Muscle layer of colon (tissue), 2 donors: ENCODE data around the gene ENOPH1.
"Not testable (repeated sequence)": the region's sequence is repeated elsewhere in the genome, so short reads cannot be mapped to it uniquely, and the experiment has no call there.

Experiments used
- H3K27ac ChIP-seq: one replicate; pipeline ENCODE4 v1.7.0; 2013; ENCODE audit warnings: low read depth, mild to moderate bottlenecking, low read length, moderate library complexity
- H3K27me3 ChIP-seq, 2 donors: one replicate each; pipeline ENCODE4 v1.7.0; 2013; ENCODE audit warnings: low read length in 2 of 2, mild to moderate bottlenecking in 2 of 2; ENCODE audit not compliant: insufficient read depth in 2 of 2, control insufficient read depth in 1 of 2
- H3K36me3 ChIP-seq: one replicate; pipeline ENCODE4 v1.7.0; 2013; ENCODE audit warnings: mild to moderate bottlenecking, low read length; ENCODE audit not compliant: insufficient read depth
- H3K4me1 ChIP-seq: one replicate; pipeline ENCODE4 v1.7.0; 2013; ENCODE audit warnings: mild to moderate bottlenecking, low read length; ENCODE audit not compliant: insufficient read depth
- H3K4me3 ChIP-seq, 2 donors: one replicate each; pipeline ENCODE4 v1.7.0; 2013; ENCODE audit warnings: low read length in 2 of 2, low read depth in 1 of 2, mild to moderate bottlenecking in 1 of 2, moderate library complexity in 1 of 2
- H3K9ac ChIP-seq: one replicate; pipeline ENCODE4 v1.7.0; 2013; ENCODE audit warnings: low read length
- H3K9me3 ChIP-seq: one replicate; pipeline ENCODE4 v1.7.0; 2013; ENCODE audit warnings: mild to moderate bottlenecking, low read length
- donor health status: abdominal sarcoma.
- donor health status: Adenocarcinoma of cecum.

ENOPH1 gene

DNA sequence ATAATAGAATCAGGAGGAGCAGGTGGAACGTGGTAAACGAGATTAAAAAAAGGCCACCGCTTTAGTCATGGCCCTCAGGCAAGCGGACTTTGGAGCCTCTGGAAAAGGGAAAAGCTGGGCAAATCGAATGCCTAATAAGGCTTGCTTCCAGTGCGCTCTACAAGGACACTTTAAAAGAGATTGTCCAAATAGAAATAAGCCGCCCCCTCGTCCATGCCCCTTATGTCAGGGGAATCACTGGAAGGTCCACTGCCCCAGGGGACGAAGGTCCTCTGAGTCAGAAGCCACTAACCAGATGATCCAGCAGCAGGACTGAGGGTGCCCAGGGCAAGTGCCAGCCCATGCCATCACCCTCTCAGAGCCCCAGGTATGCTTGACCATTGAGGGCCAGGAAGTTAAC, 47.1 kb downstream of the ENOPH1 start:
- not testable (repeated sequence) for H3K9ac ChIP-seq, H3K4me1 ChIP-seq, H3K9me3 ChIP-seq

DNA sequence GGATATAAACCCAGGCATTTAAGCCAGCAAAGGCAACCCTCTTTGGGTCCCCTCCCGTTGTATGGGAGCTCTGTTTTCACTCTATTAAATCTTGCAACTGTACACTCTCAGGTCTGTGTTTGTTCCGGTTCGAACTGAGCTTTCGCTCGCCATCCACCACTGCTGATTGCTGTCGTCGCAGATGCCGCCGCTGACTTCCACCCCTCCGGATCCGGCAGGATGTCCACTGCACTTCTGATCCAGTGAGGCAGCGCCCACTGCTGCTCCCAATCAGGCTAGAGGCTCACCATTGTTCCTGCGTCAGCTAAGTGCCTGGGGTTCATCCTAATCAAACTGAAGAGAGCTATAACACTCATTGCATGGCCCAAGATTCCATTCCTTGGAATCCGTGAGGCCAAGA, 49.2 kb downstream of the ENOPH1 start:
- H3K4me1 ChIP-seq = no peaks in the 10 kb centered on the region
- H3K9me3 ChIP-seq = no peaks in the 10 kb centered on the region
- no peaks in the 10 kb centered on the region for H3K36me3 ChIP-seq
- no peaks in the 10 kb centered on the region for H3K27me3 ChIP-seq
- no peak overlapping the region for H3K9ac ChIP-seq
- H3K4me3 ChIP-seq = no peak overlapping the region
- no peak overlapping the region for H3K27ac ChIP-seq

More for the DNA sequence above, 47.1 kb downstream of the ENOPH1 start:
- H3K36me3 ChIP-seq, H3K27me3 ChIP-seq, H3K4me3 ChIP-seq, H3K27ac ChIP-seq: not testable (repeated sequence)

DNA sequence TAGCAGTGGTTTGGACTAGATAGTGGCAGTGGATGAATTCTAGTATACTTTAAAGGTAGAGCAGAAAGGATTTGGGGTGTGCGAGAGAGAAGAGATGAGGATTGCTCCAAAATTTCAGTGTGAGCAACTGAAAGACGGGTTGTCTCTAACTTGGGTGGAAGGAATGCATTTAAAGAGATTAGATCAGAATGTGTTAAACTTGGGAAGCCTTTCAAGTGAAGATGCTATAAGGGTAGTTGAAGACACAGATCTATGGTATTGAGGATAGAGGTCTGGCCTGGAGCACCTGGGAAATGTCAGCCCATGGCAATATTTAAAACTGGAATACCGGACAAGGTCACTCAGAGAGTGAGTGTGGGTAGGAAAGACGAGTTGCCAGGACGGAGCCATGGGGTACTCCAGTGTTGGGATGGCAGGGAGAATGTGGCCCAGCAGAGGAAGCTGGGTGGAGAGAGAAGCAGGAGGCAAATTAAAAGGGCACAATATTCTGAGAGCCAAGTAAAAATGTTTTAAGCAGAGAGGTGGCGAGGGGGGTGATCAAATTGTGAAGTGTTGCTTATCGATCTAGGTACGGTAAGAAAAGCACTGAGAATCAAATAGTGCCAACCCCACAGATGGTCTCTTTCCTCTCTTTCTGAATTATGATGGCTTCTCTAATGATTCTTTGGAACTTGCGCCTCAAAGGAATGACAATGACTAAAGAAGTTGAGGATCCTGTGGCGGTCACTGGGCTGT, 50.5 kb downstream of the ENOPH1 start:
- H3K27me3 ChIP-seq = no peaks in the 10 kb centered on the region

DNA sequence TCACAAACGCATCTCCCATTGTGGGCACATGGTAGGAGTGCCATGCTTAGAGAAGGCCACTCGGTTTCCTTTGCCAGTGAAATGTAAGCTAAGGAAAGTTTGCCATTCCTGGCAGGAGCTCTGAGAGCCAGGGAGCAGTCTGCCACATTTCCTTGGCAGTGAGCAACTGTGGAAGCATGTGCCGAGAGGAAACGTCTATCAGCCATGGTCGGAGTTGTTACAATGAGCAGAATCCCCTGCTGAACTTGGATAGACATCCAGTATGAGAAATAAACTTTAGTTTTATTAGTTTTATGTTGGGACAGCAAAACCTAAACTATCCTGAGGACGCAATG, 51.1 kb downstream of the ENOPH1 start:
- H3K27me3 ChIP-seq = no peaks in the 10 kb centered on the region
- no peaks in the 10 kb centered on the region for H3K36me3 ChIP-seq
- no peak overlapping the region for H3K9ac ChIP-seq
- no peak overlapping the region for H3K27ac ChIP-seq
- no peaks in the 10 kb centered on the region for H3K9me3 ChIP-seq
- no peaks in the 10 kb centered on the region for H3K4me1 ChIP-seq
- H3K4me3 ChIP-seq = no peak overlapping the region

More for the DNA sequence above, 50.5 kb downstream of the ENOPH1 start:
- Histone ChIP-seq H3K9me3 (no peaks in the 10 kb centered on the region), H3K36me3 (no peaks in the 10 kb centered on the region), H3K4me1 (no peaks in the 10 kb centered on the region), H3K27ac (no peak overlapping the region), H3K9ac (no peak overlapping the region), H3K4me3 (no peak overlapping the region)

DNA sequence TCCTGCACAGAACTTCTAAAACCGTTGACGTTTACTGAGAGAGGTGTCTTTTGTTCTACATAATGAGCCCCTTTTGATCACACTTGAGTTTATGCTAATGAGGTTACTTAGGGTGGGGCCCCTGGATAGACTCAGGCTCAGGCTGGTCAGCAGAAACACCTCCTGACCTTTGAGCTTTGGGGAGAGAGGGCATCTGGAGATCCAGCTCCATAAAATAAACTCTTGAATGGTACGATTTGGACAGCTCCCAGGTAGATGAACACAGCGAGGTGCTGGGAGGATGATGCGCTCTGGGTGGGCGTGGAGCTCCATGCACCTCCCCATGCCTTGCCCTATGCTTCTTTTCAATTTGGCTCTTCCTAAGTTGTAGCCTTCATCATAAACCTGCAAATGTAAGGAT, 52.0 kb downstream of the ENOPH1 start:
- H3K36me3 ChIP-seq = no peaks in the 10 kb centered on the region
- H3K9ac ChIP-seq = no peak overlapping the region
- H3K4me3 ChIP-seq = no peak overlapping the region
- no peaks in the 10 kb centered on the region for H3K27me3 ChIP-seq
- no peaks in the 10 kb centered on the region for H3K9me3 ChIP-seq
- H3K27ac ChIP-seq = no peak overlapping the region
- H3K4me1 ChIP-seq = no peaks in the 10 kb centered on the region

DNA sequence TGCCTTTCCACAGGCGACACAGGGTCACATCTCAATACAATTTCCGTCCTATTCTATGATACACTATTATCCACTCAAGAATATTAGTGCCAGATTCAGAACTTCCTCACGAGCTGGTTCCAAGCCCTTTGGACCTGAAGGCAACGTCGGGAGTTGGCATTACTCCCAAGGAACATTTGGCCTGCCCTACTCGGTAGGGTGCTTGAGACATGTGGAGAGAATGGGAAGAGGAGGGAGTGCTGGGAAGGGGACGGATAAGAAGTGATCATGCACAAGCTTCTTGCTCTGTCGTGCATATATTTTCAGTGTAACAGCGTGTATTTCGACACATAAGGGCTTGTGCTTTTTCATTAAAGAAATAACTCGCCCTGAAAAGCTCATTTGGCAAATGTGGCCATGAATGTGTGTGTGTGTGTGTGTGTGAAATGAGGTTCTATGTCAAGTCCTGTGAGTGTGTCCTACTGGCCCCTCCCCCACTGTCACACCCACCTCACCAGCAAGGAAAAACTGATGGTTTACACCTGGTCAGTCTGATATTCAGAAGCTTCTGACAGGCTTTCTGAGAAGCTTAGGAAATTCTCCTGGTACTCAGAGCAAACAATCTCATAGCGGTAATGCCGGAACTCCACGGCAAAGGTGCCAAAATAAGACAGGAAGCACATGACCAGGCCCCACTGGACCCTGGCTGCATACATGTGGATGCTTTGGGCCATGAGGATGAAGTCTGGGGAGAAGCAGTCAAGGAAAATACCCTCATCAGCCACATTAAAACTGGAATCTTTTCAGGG, 54.8 kb downstream of the ENOPH1 start:
- H3K4me3 ChIP-seq = no peak overlapping the region
- H3K27ac ChIP-seq = no peak overlapping the region
- H3K9ac ChIP-seq = no peak overlapping the region
- H3K36me3 ChIP-seq = no peaks in the 10 kb centered on the region
- no peaks in the 10 kb centered on the region for H3K4me1 ChIP-seq
- H3K9me3 ChIP-seq = no peaks in the 10 kb centered on the region
- no peaks in the 10 kb centered on the region for H3K27me3 ChIP-seq

DNA sequence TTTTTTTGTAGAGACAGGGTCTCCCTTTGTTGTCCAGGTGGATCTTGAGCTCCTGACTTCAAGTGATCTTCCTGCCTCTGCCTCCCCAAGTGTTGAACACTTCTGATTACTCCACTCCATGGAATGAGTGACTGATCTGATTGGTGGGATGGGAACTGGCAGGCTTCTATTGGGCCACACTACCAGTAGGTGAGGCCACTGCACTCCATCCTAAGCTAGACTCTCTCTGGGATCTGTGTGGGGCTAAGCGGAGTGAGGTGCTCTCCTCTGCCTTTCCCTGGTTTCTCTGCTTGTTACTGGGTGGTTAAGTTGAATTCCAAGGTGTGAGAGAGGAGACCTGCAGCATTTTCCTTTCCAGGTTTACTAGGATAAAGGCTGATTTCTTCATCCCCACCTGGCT, 58.7 kb downstream of the ENOPH1 start:
- Histone ChIP-seq H3K27me3 (no peaks in the 10 kb centered on the region), H3K4me3 (no peak overlapping the region), H3K9me3 (no peaks in the 10 kb centered on the region), H3K9ac (no peak overlapping the region), H3K27ac (no peak overlapping the region), H3K4me1 (no peaks in the 10 kb centered on the region), H3K36me3 (no peaks in the 10 kb centered on the region)

DNA sequence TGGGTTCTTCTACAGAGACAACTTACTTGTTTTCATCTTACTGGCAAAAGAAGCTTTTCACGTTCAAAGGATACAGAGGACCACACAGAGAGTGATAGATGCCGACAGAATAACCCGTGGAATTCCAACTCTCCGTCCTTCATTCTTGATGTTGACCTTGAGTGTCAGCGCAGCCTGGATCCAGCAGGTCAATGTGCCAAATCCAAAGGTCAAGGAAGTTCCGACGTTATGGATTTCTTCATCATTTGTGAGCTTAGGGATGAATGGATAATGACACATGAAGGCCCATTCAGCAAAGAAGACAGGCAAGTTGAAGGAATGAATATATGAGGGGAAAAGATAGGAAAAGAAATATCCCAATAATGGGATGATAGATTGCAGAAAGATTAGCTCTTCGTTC, 59.6 kb downstream of the ENOPH1 start:
- Histone ChIP-seq H3K9ac (no peak overlapping the region), H3K27me3 (no peaks in the 10 kb centered on the region), H3K9me3 (no peaks in the 10 kb centered on the region), H3K36me3 (no peaks in the 10 kb centered on the region), H3K4me1 (no peaks in the 10 kb centered on the region), H3K27ac (no peak overlapping the region), H3K4me3 (no peak overlapping the region)

DNA sequence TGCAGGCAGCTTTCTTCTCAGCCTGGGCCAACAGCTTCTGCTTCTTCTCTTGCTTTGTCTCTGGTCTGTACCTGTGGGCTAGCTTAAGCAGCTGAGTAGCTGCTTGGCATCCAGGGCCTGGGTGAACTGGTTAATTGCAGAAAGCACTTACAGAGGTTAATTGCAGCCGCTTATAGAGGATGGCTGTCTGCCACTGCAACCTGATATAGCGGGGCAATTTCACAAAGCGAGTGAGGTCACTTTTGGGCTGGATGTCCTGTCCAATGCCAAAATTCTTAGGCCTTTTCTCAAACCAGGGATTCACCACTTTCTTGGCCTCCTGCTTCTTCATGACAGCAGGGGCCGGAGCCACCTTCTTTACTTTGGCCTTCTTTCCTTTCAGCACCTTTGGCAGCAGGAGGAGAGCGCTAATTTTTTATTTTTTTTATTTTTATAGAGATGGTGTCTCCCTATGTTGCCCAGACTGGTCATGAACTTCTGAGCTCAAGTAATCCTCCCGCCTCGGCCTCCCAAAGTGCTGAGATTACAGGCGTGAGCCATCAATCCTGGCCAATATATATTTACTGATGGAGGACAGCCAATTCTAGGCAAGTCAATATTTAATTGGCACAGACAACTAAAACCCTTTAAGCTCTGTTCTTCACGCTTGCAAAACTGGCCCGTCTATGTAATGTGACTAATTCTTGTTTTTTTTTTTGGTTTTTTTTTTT, 61.0 kb downstream of the ENOPH1 start:
- H3K36me3 ChIP-seq = no peaks in the 10 kb centered on the region
- no peaks in the 10 kb centered on the region for H3K27me3 ChIP-seq
- H3K27ac ChIP-seq = no peak overlapping the region
- no peaks in the 10 kb centered on the region for H3K9me3 ChIP-seq
- no peaks in the 10 kb centered on the region for H3K4me1 ChIP-seq
- no peak overlapping the region for H3K4me3 ChIP-seq
- H3K9ac ChIP-seq = no peak overlapping the region

DNA sequence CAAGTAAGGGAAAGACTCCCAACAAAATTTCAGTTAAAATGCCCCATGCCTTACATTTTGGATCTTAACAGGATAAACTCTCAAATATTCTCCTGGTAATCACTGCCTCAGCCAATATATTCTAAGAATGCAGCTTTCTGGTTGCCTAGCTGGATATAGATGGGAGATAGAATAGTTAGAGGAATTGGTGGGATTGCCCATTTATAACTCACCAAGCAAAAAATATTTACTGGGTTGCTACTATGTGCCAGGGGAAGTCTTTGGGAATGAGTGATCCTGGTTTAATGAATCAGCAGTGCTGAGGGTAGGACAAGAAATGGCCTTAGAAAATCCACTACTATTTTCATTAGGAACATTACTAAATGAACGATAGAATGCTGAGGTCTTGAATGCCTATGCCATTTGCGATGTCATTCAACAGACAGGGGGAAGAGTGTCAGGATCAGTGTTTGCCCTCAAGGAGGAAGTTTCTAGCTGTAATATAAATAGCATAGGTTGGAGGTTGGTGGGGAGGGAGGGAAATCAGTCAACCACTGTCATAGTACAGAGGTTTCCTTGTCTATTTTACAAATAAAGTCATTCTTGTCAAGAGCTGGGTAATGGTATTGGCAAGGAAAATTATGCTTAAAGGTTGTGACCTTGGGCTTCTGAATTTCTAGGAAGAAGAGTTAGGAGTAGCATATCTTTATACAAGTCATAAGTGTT, 63.5 kb downstream of the ENOPH1 start:
- Histone ChIP-seq H3K9ac (no peak overlapping the region), H3K4me3 (no peak overlapping the region), H3K9me3 (no peaks in the 10 kb centered on the region), H3K36me3 (no peaks in the 10 kb centered on the region), H3K27me3 (no peaks in the 10 kb centered on the region), H3K4me1 (no peaks in the 10 kb centered on the region), H3K27ac (no peak overlapping the region)

DNA sequence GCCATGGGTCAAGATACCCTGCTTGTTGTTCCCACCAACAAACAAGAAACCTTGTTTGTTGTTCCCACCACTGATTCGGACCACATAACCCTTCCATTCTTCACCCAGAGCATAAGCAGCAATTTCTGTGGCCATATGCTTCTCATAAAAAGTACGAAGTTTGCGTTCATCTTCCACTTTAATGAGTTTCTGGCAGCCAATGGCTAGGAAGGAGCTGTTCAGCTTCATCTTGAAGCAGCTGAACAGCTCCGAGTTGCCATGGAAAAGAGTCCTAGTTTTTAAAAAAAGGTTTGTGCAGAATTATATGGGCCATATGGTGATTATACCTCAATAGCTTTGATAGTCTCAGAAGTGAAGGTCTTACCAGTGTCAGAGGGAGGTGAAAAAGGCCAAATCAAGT, 65.3 kb downstream of the ENOPH1 start:
- no peak overlapping the region for H3K27ac ChIP-seq

More for the DNA sequence above, 65.3 kb downstream of the ENOPH1 start:
- H3K9me3 ChIP-seq = no peaks in the 10 kb centered on the region
- H3K9ac ChIP-seq = no peak overlapping the region
- H3K4me1 ChIP-seq = no peaks in the 10 kb centered on the region
- no peaks in the 10 kb centered on the region for H3K36me3 ChIP-seq
- H3K27me3 ChIP-seq = no peaks in the 10 kb centered on the region
- H3K4me3 ChIP-seq = no peak overlapping the region
